ENCODE results near the gene FOXK2. TPM values are rescaled to one million over a fixed set of nuclear protein-coding genes. Genes with fewer than 3 reads are reported as not detected.
A peak's percentile ranks its signal among the peaks of the same experiment; 100 is the strongest.

Gene FOXK2
- total RNA-seq, 6 donors from 2014 or later, result 50.8 to 92.7 (median 58.9) TPM

DNA sequence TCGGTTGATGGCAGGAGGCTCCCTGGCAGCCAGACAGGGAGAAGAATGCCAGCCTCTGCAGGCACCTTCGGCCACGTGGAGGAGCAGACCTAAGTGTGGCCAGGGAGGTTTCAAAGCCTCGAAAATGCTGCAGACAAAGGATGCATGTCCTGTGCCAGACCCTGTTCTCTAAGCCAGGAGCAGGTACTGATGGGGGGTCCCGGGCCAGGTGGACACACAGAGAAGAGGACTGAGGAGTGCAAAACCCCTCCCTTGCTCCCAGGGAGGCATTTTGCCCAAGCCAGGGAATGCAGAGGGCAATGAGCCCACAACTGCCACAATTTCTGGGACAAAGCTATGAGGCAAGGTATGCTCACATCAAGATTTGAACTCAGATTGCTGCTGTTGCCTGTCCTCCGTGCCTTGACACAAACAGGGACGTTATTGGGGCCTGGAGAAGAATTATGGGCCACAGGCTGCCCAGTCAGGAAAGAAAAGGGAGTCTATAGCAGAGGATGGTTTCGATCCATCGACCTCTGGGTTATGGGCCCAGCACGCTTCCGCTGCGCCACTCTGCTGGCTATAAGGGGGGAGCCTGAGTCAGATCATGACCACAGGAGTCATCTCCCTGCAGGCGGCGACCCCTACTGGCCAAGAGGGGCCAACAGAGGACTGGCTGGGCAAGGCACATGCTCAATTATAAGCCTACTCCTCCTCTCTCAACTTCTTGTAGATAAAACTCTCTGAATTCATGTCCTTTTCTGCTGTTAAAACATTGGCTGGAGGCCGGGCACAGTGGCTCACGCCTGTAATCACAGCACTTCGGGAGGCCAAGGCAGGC, 25.1 kb upstream of the FOXK2 start:
- DNase-seq, result peak; percentile 78 to 91
- Histone ChIP-seq H3K27me3 (no peaks in the 10 kb centered on the region), H3K4me1 (peaks cover 17 to 39% (median 25%) of the 10 kb centered on the region in 4 donors), H3K27ac (peak overlapping the region; percentile 36 to 84 (median 47)), H3K4me3 (peak overlapping the region in 1 of 4 donors; percentile 22), H3K36me3 (peaks cover 0 to 2% (median 0%) of the 10 kb centered on the region in 4 donors), H3K9me3 (no peaks in the 10 kb centered on the region)
- peak; percentile 81 to 91 for ATAC-seq (ENCODE audit: low FRiP score in 2 of 2)
- WGBS, 2 donors, result 4 to 11% methylated on average over 11 to 17 of the region's 17 CpGs
- TF ChIP-seq POLR2A (IDR thresholded peaks at IDR 0.05) (peak in 1 of 4 donors; percentile 42), POLR2AphosphoS5 (IDR thresholded peaks at IDR 0.05) (no peak), CTCF (IDR thresholded peaks at IDR 0.05) (peak; percentile 84 to 99 (median 95)), EP300 (IDR thresholded peaks at IDR 0.05) (no peak)

GRCh38 chr17:82495844-82496528, 23.5 kb upstream of the FOXK2 start:
- H3K4me1 ChIP-seq, result peaks cover 17 to 39% (median 25%) of the 10 kb centered on the region in 4 donors

DNA sequence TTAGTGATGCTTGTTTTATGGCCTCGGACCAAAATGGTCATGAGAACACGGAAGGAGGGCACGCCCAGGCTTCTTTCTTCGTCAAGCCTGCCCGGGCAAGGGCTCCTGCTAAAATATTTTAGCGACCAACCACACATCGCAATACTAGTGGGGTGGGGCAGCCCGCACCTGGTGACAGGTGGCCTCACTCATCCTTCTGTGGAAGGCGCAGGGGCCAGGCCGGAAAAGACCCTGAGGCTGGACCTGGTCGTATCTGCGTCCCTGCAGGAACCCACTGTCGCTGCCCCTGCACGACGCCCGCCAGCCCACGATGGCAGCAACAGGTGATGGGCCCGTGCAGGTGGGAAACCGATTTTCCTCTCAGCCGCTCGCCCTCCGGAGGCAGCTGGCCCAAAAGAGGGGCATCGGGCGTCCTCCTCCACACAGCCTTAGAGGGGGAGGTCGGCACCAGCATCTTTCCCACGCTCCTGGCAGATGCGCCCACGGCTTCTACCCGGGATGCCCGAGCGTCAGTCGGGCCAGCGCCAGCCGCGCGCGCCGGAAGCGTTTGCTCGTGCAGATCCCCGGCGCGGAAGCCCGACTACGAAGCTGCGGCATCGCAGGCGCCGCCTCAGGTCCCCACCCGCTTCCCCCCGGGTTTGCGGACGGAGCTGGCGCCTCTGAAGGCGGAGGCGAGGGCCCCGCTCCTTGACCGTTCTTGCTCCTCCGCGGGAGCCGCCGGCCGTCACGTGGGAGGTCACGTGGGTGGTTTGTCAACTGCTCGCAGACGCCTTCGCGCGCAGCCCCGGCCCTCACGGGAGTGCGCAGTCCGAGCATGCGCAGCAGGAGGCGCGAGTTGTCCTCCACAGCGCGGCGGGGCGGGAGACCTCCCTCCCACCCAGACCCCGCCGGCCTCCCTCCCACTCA, 22.8 kb upstream of the FOXK2 start:
- Histone ChIP-seq H3K27ac (peak overlapping the region; percentile 81 to 91 (median 84)), H3K36me3 (no peaks in the 10 kb centered on the region), H3K4me3 (peak overlapping the region; percentile 46 to 69 (median 54)), H3K27me3 (no peaks in the 10 kb centered on the region), H3K9me3 (no peaks in the 10 kb centered on the region), H3K4me1 (peaks cover 17 to 39% (median 25%) of the 10 kb centered on the region in 4 donors)
- DNase-seq, result peak; percentile 99
- TF ChIP-seq CTCF (IDR thresholded peaks at IDR 0.05), result peak in 2 of 6 experiments; percentile 9 to 41
- peak; percentile 73 to 87 for TF ChIP-seq POLR2AphosphoS5 (IDR thresholded peaks at IDR 0.05)
- TF ChIP-seq POLR2A (IDR thresholded peaks at IDR 0.05), result peak in 2 of 4 donors; percentile 54 to 83
- no peak for TF ChIP-seq EP300 (IDR thresholded peaks at IDR 0.05)
- ATAC-seq (ENCODE audit: low FRiP score in 2 of 2), result peak; percentile 81 to 93
- 10 to 31% methylated on average over 29 to 34 of the region's 83 CpGs for WGBS, 2 donors

More at GRCh38 chr17:82495844-82496528, 23.5 kb upstream of the FOXK2 start:
- H3K27me3 ChIP-seq, result no peaks in the 10 kb centered on the region
- TF ChIP-seq POLR2A (IDR thresholded peaks at IDR 0.05) (no peak), EP300 (IDR thresholded peaks at IDR 0.05) (no peak), CTCF (IDR thresholded peaks at IDR 0.05) (no peak), POLR2AphosphoS5 (IDR thresholded peaks at IDR 0.05) (no peak)
- no peaks in the 10 kb centered on the region for H3K36me3 ChIP-seq
- no peak overlapping the region for H3K4me3 ChIP-seq
- peak overlapping the region; percentile 81 to 91 (median 84) for H3K27ac ChIP-seq
- H3K9me3 ChIP-seq, result no peaks in the 10 kb centered on the region
- no peak for ATAC-seq (ENCODE audit: low FRiP score in 2 of 2)
- no peak for DNase-seq
- 59 to 64% methylated on average over 9 to 12 of the region's 12 CpGs for WGBS, 2 donors

Data from upper lobe of left lung (tissue), 6 donors.